NCI-H2107 treated with DMSO at 0.1 percent for 48 hours (cell line): ENCODE measurements around the gene TIMP1.

Experiments
- DNase-seq: peaks from one replicate; lab custom pipeline; 2025; ENCODE audit not compliant: unreplicated experiment; lab: John Stamatoyannopoulos, UW

Gene TIMP1

DNA sequence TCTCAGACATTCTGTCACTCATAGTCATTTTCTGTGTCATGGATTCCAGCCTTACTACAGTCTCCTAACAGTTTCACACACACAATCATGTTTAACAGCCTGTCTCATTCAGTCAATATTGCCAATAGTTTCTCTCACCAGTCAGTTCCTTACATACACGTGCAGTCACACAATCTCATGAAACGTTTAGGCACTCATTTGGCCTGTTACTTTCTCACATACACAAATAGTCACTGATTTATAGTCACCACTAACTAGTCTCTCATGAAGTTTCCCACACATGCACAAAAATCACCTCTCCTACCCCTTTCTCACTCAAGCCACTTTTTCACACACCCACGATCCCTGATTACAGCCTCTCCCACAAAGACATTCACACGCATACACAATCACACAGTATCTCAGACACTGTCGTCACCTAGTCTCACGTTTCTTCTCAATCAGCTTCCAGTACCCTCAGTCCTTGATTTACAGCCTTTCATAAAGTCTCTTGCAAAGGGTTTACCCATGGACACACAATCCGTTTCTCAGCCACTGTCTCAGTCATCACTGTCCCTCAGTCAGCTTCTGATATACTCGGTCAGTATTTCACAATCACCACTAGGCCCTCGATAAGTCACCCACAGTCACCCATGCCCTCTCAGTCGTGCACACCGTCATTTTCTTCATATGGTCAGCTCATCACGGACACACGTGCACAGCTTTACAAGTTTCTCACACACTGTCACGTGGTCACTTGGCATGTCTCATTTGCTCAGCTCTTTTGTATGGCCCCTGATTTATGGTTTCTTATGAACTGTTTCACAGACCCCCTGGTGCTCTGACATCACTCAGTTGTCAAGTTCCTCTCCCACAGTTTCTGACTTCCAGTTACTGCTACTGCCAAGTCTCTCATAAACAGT is 51.7 kb downstream of the TIMP1 start:
- no peak for DNase-seq

DNA sequence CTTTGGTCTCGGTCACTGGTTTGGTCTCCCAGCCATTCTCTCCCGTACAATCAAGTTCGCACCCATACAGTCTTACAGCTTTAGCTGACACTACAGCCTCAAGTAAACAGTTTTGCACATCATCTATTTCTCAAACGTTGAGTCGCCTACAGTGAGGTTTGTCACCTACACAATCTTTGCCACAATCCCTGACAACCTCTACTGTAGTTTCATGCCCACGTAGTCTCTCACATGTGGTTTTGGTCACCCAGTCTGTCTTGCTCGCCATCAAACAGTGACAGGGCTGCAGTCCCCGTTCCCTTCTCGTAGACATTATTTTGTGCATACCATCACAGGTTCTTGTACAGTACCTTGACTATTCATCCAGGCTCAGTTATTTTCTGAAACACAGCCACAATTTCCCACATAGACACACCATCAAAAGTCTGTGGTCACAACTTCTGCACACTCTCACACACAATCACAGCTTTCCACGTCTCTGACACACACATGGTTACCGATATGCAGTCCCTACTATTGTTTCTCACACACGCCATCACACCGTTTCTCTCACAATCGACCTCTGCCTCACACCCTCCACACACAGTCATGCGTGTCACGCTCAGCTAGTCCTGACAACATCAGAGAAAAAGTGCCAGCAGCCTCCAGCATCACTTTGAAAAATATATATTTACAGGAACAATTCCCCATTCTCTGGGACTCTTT is 52.8 kb downstream of the TIMP1 start:
- no peak for DNase-seq
